Keratinocyte (primary cell): Measurements from ENCODE around the gene SYT15. TPM values are rescaled to one million over a fixed set of nuclear protein-coding genes. Genes with fewer than 3 reads are reported as not detected.

Source experiments
- DNase-seq: peaks from one replicate; pipeline ENCODE4 v3.0.0-alpha.2; 2011; ENCODE audit warnings: low read depth, missing footprints, low spot score
- FAIRE-seq: peaks from 2 replicates; lab custom pipeline; 2011; peaks lifted over from hg19 to GRCh38; lab: Jason Lieb, UNC
- H2AFZ ChIP-seq: 2 replicates; pipeline ENCODE4 v1.6.0; 2012; ENCODE audit warnings: low read length, control low read depth, inconsistent platforms; ENCODE audit not compliant: control insufficient read depth
- H3K27ac ChIP-seq: 2 replicates; pipeline ENCODE4 v1.5.1; 2011; ENCODE audit warnings: low read length; ENCODE audit not compliant: control insufficient read depth, insufficient read depth
- H3K27me3 ChIP-seq: 3 replicates; pipeline ENCODE4 v1.6.0; 2011; ENCODE audit warnings: low read length; ENCODE audit not compliant: control insufficient read depth, insufficient read depth; ENCODE audit errors: extremely low read depth
- H3K36me3 ChIP-seq, 2 experiments: 2 replicates in 1 of 2; 3 replicates in 1 of 2; pipeline ENCODE4 v1.5.1; 2011; ENCODE audit warnings: low read length in 2 of 2, mild to moderate bottlenecking in 1 of 2; ENCODE audit not compliant: control insufficient read depth in 2 of 2, insufficient read depth in 2 of 2; ENCODE audit errors: extremely low read depth in 1 of 2
- H3K4me1 ChIP-seq: 3 replicates; pipeline ENCODE4 v1.5.1; 2011; ENCODE audit warnings: low read length; ENCODE audit not compliant: control insufficient read depth, insufficient read depth; ENCODE audit errors: extremely low read depth
- H3K4me2 ChIP-seq: 3 replicates; pipeline ENCODE4 v1.6.0; 2011; ENCODE audit warnings: low read depth, low read length; ENCODE audit not compliant: control insufficient read depth, insufficient read depth; ENCODE audit errors: extremely low read depth
- H3K4me3 ChIP-seq, 3 experiments: fragments of 200-600 bp in 1 of 3; sonication (generic) in 1 of 3; 2 replicates in 2 of 3; 3 replicates in 1 of 3; pipeline ENCODE4 v1.5.1; 2011 to 2016; ENCODE audit warnings: low read length in 3 of 3, mild to moderate bottlenecking in 3 of 3, control low read depth in 2 of 3, inconsistent platforms in 1 of 3, low read depth in 1 of 3, mixed read lengths in 1 of 3, mixed run types in 1 of 3, moderate library complexity in 1 of 3; ENCODE audit not compliant: control insufficient read depth in 2 of 3, insufficient read depth in 2 of 3; ENCODE audit errors: extremely low read depth in 1 of 3
- H3K79me2 ChIP-seq: 2 replicates; pipeline ENCODE4 v1.6.0; 2012; ENCODE audit warnings: low read length; ENCODE audit not compliant: control insufficient read depth, insufficient read depth
- H3K9ac ChIP-seq: 3 replicates; pipeline ENCODE4 v1.6.0; 2011; ENCODE audit warnings: low read length; ENCODE audit not compliant: control insufficient read depth, insufficient read depth; ENCODE audit errors: extremely low read depth
- H3K9me1 ChIP-seq: 3 replicates; pipeline ENCODE4 v1.6.0; 2011; ENCODE audit warnings: low read length; ENCODE audit not compliant: control insufficient read depth, insufficient read depth; ENCODE audit errors: extremely low read depth
- H3K9me3 ChIP-seq: 2 replicates; pipeline ENCODE4 v1.5.1; 2012; ENCODE audit warnings: low read depth, low read length; ENCODE audit not compliant: control insufficient read depth
- H4K20me1 ChIP-seq: 3 replicates; pipeline ENCODE4 v1.6.0; 2011; ENCODE audit warnings: low read length; ENCODE audit not compliant: control insufficient read depth, insufficient read depth; ENCODE audit errors: extremely low read depth
- CTCF ChIP-seq, 3 experiments: IDR thresholded peaks in 1 of 3; conservative IDR thresholded peaks in 1 of 3; optimal IDR thresholded peaks in 1 of 3; 2 replicates in 2 of 3; 3 replicates in 1 of 3; pipeline versions ENCODE3 to v1.5.1; 2011; ENCODE audit warnings: low read length in 3 of 3, mild to moderate bottlenecking in 3 of 3, moderate library complexity in 2 of 3, control low read depth in 1 of 3, inconsistent platforms in 1 of 3; ENCODE audit not compliant: insufficient read depth in 2 of 3; ENCODE audit errors: extremely low read depth in 1 of 3
- EZH2 ChIP-seq: IDR thresholded peaks from one replicate; pipeline ENCODE4 v1.6.1; 2012; ENCODE audit warnings: inconsistent platforms, mild to moderate bottlenecking, low read length, moderate library complexity
- dilution Hi-C: fragments of 300-500 bp; cut with MboI; formaldehyde crosslinking; loops from one replicate; pipeline ENCODE4 v1.7.0; 2020; ENCODE audit warnings: low sequenced_read_pairs; ENCODE audit not compliant: extremely low pct_ligation_motif_present
- polyA plus RNA-seq, 5 experiments: library from polyadenylated mRNA; depleted of rRNA in 3 of 5; stranded (reverse) in 3 of 5; stranded (forward) in 1 of 5; unstranded in 1 of 5; fragments of >200 nt; gene quantifications; 1 replicate in 1 of 5; 2 replicates in 3 of 5; 3 replicates in 1 of 5; pipeline versions ENCODE4 v1.2.1 to v1.2.3, GENCODE V29; 2011 to 2012; ENCODE audit warnings: missing spikeins in 2 of 5, low read depth in 1 of 5, low replicate concordance in 1 of 5

SYT15 gene
- polyA plus RNA-seq, 1 donor (not counting 4 experiments of a cell fraction or from before 2014, with no cell fraction given) = 0.16 TPM

DNA sequence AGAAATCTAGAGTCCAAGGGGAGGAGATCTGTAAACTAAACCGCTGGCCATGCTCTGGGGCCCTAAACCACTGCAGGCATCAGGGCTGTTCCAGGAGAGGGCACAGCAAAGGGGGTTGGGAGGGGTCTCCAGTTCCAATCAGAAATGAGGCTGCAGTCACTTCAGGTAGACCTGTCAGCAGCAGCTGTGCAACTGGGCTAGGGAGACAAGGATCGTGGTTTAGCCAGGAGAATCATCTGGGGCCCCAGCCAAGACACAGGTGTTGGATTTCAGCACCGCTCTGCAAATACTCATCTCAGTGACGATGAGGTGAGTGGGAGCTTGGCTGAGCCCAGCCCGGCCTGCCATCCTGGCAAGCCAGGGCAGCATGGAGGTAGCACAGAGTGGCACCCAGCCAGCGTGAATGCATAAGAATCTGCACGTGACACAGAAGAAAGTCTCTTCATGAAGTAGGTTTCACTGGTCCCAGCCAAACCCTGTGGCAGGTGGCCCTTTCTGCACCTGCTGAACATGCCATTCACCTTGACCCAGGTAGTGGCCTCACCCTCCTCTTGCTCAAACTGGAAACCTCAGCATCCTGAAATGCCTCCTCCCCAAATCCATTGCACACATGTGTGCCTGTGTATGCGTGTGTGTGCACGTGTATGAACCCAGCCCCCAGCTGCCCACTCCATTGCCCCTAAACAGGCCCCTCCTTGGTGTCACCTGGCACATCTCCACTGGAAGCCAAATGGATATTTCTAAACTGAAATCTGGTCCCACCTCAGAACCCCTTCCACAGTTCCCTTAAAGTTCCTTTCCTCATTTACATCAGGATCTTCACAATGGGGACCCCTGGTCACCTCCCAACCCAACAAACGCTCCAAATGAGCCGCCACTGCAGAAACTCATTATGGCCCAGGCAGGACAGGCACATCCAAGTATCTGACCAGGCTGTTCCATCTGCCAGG lies 32.1 kb upstream of the SYT15 start:
- H3K4me1 ChIP-seq = no peaks in the 10 kb centered on the region
- dilution Hi-C loops = no loop called here
- H3K4me2 ChIP-seq = no peak overlapping the region
- no peaks in the 10 kb centered on the region for H3K9me3 ChIP-seq
- H4K20me1 ChIP-seq = no peaks in the 10 kb centered on the region
- no peaks in the 10 kb centered on the region for H3K79me2 ChIP-seq
- H3K9me1 ChIP-seq = no peaks in the 10 kb centered on the region
- no peak overlapping the region for H3K27ac ChIP-seq
- TF ChIP-seq EZH2 (no peak), CTCF (optimal IDR thresholded peaks at IDR 0.05 in 1 of 3, IDR thresholded peaks at IDR 0.05 in 1 of 3, conservative IDR thresholded peaks at IDR 0.05 in 1 of 3; ENCODE audit: extremely low read depth in 1 of 3, insufficient read depth in 2 of 3, low read length in 3 of 3) (no peak)
- no peak overlapping the region for H2AFZ ChIP-seq
- no peak for FAIRE-seq
- H3K4me3 ChIP-seq = no peak overlapping the region
- H3K27me3 ChIP-seq = peaks cover 74% of the 10 kb centered on the region
- DNase-seq = no peak
- H3K9ac ChIP-seq = no peak overlapping the region
- H3K36me3 ChIP-seq = no peaks in the 10 kb centered on the region

- H3K9me1 ChIP-seq = no peaks in the 10 kb centered on the region
- H4K20me1 ChIP-seq = no peaks in the 10 kb centered on the region
- H3K27ac ChIP-seq = no peak overlapping the region
- DNase-seq (no peak), FAIRE-seq (no peak)
- no peak overlapping the region for H2AFZ ChIP-seq
- H3K36me3 ChIP-seq = no peaks in the 10 kb centered on the region
- dilution Hi-C loops = no loop called here
- no peaks in the 10 kb centered on the region for H3K9me3 ChIP-seq
- H3K4me3 ChIP-seq = no peak overlapping the region
- TF ChIP-seq CTCF (optimal IDR thresholded peaks at IDR 0.05 in 1 of 3, IDR thresholded peaks at IDR 0.05 in 1 of 3, conservative IDR thresholded peaks at IDR 0.05 in 1 of 3; ENCODE audit: extremely low read depth in 1 of 3, insufficient read depth in 2 of 3, low read length in 3 of 3) (no peak), EZH2 (no peak)
- no peaks in the 10 kb centered on the region for H3K79me2 ChIP-seq
- H3K4me1 ChIP-seq = no peaks in the 10 kb centered on the region
- no peak overlapping the region for H3K9ac ChIP-seq
- H3K4me2 ChIP-seq = no peak overlapping the region
- peaks cover 67% of the 10 kb centered on the region for H3K27me3 ChIP-seq
Measured at GRCh38 chr10:46547541-46548497, 31.1 kb upstream of the SYT15 start.
